Measurements from ENCODE around the gene SCAP.
"Not testable (repeated sequence)": the region's sequence is repeated elsewhere in the genome, so short reads cannot be mapped to it uniquely, and the experiment has no call there.

Gene SCAP

GRCh38 chr3:47468315-47468714 lies 7.4 kb downstream of the SCAP start:
- H3K9me3 Mint-ChIP-seq, ATAC-seq, H3K4me3 Mint-ChIP-seq, DNase-seq, H3K27me3 Mint-ChIP-seq, H3K27ac Mint-ChIP-seq: not testable (repeated sequence)
- Mint-ChIP-seq H3K4me1 (peaks cover 28% of the 10 kb centered on the region), H3K36me3 (ENCODE audit: low read depth) (peaks cover 29% of the 10 kb centered on the region)

GRCh38 chr3:47464588-47464987 lies 11.2 kb downstream of the SCAP start:
- Mint-ChIP-seq H3K9me3 (peaks cover 4% of the 10 kb centered on the region), H3K36me3 (ENCODE audit: low read depth) (peaks cover 43% of the 10 kb centered on the region), H3K4me3 (no peak overlapping the region), H3K27ac (peak overlapping the region; percentile 60), H3K4me1 (peaks cover 30% of the 10 kb centered on the region), H3K27me3 (no peaks in the 10 kb centered on the region)
- DNase-seq (no peak), ATAC-seq (no peak)

DNA sequence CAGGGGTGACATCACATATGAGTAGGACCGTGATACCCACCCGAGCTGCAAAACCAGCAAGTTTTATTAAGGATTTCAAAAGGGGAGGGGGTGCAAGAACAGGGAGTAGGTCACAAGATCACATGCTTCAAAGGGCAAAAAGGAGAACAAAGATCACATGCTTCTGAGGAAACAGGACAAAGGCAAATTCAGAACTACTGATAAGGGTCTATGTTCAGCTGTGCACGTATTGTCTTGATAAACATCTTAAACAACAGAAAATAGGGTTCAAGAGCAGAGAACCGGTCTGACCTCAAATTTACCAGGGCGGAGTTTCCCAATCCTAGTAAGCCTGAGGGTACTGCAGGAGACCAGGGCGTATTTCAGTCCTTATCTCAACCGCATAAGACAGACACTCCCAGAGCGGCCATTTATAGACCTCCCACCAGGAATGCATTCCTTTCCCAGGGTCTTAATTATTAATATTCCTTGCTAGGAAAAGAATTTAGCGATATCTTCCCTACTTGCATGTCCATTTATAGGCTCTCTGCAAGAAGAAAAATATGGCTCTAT lies 16.1 kb downstream of the SCAP start:
- H3K4me3 Mint-ChIP-seq, H3K27ac Mint-ChIP-seq, DNase-seq, H3K9me3 Mint-ChIP-seq, ATAC-seq, H3K27me3 Mint-ChIP-seq: not testable (repeated sequence)
- peaks cover 21% of the 10 kb centered on the region for H3K36me3 Mint-ChIP-seq (ENCODE audit: low read depth)
- H3K4me1 Mint-ChIP-seq = peaks cover 33% of the 10 kb centered on the region

- peaks cover 16% of the 10 kb centered on the region for H3K36me3 Mint-ChIP-seq (ENCODE audit: low read depth)
- no peak overlapping the region for H3K27ac Mint-ChIP-seq
- no peak for DNase-seq
- ATAC-seq = no peak
- peaks cover 23% of the 10 kb centered on the region for H3K4me1 Mint-ChIP-seq
- H3K4me3 Mint-ChIP-seq = no peak overlapping the region
- peaks cover 6% of the 10 kb centered on the region for H3K9me3 Mint-ChIP-seq
- no peaks in the 10 kb centered on the region for H3K27me3 Mint-ChIP-seq
These were observed 18.8 kb downstream of the SCAP start for GRCh38 chr3:47456984-47457383.

DNA sequence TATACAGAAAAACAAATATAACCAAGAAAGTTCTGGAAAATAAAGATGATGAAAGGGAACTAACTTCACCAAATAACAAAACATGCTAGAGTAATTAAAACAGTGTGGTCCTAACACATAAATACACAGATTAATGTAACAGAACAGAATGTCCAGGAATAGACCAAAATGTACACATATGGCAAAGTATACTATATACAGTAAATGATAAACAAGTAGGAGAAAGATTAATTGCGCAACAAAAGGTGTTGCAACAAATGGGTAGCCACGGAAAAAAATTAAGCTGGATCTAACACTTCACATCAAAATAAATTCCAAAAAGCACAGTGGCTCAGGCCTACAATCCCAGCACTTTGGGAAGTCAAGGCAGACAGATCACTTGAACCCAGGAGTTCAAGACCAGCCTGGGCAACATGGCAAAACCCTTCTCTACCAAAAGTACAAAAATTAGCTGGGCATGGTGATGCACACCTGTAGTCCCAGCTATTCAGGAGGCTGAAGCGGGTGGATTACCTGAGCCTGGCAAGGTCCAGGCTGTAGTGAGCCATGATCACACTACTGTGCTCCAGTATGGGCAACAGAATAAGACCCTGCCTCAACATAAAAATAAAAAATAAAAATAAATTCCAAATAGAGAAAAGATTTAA lies 19.8 kb downstream of the SCAP start:
- no peak overlapping the region for H3K4me3 Mint-ChIP-seq
- no peak for ATAC-seq
- H3K27me3 Mint-ChIP-seq = no peaks in the 10 kb centered on the region
- no peak for DNase-seq
- H3K4me1 Mint-ChIP-seq = peaks cover 25% of the 10 kb centered on the region
- H3K9me3 Mint-ChIP-seq = peaks cover 6% of the 10 kb centered on the region
- peaks cover 14% of the 10 kb centered on the region for H3K36me3 Mint-ChIP-seq (ENCODE audit: low read depth)
- no peak overlapping the region for H3K27ac Mint-ChIP-seq

GRCh38 chr3:47452453-47453215 lies 23.1 kb downstream of the SCAP start:
- DNase-seq = no peak

DNA sequence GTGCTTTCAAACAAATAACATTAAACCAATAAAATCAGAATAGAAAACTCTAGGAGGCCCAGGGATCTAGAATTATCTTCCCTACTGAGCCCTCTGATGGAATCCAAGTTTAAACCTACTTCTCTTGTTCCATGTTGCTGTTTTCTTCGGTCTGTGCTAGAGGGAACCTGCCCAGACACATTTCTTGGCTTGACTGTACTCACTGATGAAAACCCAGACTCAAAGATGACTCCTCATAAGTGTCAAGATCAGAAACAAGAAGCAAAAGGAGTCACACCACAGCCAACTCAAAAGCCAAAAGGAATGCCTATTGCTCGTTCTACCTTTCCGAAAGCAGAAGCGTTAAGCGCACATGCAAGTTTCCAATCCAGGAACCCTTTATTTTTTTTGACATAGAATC lies 31.6 kb downstream of the SCAP start:
- peaks cover 24% of the 10 kb centered on the region for H3K36me3 Mint-ChIP-seq (ENCODE audit: low read depth)
- no peaks in the 10 kb centered on the region for H3K27me3 Mint-ChIP-seq
- ATAC-seq = no peak

More at GRCh38 chr3:47452453-47453215, 23.1 kb downstream of the SCAP start:
- Mint-ChIP-seq H3K27me3 (no peaks in the 10 kb centered on the region), H3K4me3 (no peak overlapping the region), H3K9me3 (no peaks in the 10 kb centered on the region), H3K27ac (no peak overlapping the region), H3K4me1 (peaks cover 25% of the 10 kb centered on the region), H3K36me3 (ENCODE audit: low read depth) (peaks cover 6% of the 10 kb centered on the region)
- ATAC-seq = no peak

DNA sequence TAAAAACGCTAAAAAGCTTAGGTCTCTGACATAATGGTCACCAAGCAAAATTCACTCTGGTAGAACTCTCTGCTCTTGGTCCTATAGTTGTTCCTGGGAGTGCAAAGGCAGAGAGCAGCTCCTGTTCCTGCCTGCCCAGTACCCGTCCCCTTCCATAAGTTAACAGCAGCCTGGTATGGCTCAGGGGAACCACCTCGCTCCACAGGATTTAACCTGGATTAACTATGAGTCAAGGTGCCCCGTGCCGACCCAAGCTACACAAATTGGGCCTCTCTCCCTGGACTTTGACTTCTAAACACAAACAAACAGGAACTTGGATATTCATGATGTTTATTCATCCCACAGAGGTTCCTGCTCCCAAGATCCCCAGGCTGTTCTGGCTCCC lies 32.1 kb downstream of the SCAP start:
- Mint-ChIP-seq H3K9me3 (no peaks in the 10 kb centered on the region), H3K27me3 (no peaks in the 10 kb centered on the region), H3K27ac (no peak overlapping the region), H3K36me3 (ENCODE audit: low read depth) (peaks cover 27% of the 10 kb centered on the region), H3K4me3 (no peak overlapping the region), H3K4me1 (peaks cover 6% of the 10 kb centered on the region)
- DNase-seq (no peak), ATAC-seq (no peak)

More for the DNA sequence above, 31.6 kb downstream of the SCAP start:
- no peak overlapping the region for H3K4me3 Mint-ChIP-seq
- H3K9me3 Mint-ChIP-seq = no peaks in the 10 kb centered on the region
- H3K27ac Mint-ChIP-seq = no peak overlapping the region
- H3K4me1 Mint-ChIP-seq = peaks cover 6% of the 10 kb centered on the region
- DNase-seq = no peak

DNA sequence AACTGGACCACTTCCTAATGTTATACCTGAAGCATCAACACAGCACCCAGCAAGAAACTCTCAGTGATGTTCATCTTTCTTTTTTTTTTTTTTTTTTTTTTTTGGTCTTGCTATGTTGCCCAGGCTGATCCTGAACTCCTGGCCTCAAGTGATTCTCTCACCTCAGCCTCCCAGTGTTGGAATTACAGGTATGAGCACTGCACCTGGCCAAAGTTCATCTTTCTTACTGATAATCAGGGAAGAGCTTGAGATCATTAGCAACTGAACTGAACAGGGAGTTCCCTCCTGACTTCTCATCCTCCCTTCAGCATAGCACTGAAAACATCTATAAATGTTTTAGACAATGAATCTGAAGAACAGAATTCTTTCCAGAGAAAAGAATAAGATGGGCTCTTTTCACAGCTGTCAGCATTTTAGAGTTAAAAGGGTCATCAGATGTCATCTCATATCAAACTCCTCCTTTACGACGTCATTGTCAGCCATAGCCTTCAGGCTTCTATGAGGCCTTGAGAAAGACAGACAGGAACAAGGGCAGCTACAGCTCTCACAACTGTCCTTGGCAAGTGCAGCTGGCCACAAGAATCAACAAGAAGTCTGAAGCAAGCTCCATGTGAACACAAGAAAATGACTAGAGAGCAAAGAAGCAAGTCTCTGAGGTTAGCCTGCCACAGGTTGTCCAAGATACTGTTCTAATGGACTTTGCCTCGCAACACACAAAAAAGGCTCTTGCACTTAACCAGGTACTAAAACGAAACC lies 33.8 kb downstream of the SCAP start:
- Mint-ChIP-seq H3K4me1 (peaks cover 4% of the 10 kb centered on the region), H3K9me3 (no peaks in the 10 kb centered on the region), H3K27ac (no peak overlapping the region), H3K36me3 (ENCODE audit: low read depth) (peaks cover 24% of the 10 kb centered on the region), H3K4me3 (no peak overlapping the region), H3K27me3 (no peaks in the 10 kb centered on the region)
- DNase-seq = no peak
- no peak for ATAC-seq

DNA sequence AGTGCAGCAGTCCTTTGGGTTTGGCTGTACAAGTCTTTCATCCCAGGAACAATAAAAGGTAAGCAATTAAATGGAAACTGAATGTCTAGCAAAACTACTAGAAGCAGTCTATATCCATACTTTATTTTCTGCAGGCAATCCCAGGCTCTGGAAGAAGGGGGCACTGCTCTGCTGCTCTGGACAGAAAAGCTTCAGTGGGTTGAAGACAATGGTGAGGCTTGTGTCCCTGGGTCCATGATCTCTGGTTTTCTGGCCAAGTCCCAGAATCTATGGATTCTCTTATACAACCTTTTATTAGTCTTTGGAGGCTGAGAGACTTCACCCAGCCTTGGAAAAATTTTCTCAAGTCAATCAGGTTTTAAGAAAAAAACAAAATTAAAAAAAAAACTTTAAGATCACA lies 35.6 kb downstream of the SCAP start:
- Mint-ChIP-seq H3K27ac (no peak overlapping the region), H3K4me3 (no peak overlapping the region)

DNA sequence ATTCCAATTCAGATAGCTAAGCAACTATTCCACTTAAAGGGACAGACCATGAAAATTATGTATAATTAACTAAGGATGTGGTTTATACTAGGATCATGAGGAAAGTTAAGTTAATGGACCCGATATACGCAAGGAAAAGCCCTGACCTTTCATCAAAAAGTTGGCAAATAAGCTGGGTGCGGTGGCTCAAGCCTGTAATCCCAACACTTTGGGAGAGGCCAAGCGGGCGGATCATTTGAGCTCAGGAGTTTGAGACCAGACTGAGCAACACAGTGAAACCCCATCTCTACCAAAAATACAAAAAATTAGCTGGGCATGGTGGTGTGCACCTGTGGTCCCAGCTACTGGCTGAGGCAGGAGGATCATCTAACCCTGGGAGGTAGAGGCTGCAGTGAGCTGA lies 39.6 kb downstream of the SCAP start:
- peaks cover 2% of the 10 kb centered on the region for H3K4me1 Mint-ChIP-seq
- H3K36me3 Mint-ChIP-seq (ENCODE audit: low read depth) = peaks cover 34% of the 10 kb centered on the region
- no peaks in the 10 kb centered on the region for H3K27me3 Mint-ChIP-seq
- H3K27ac Mint-ChIP-seq = no peak overlapping the region
- DNase-seq (no peak), ATAC-seq (no peak)
- H3K9me3 Mint-ChIP-seq = no peaks in the 10 kb centered on the region
- H3K4me3 Mint-ChIP-seq = no peak overlapping the region

More for the DNA sequence above, 35.6 kb downstream of the SCAP start:
- ATAC-seq (no peak), DNase-seq (no peak)
- Mint-ChIP-seq H3K27me3 (no peaks in the 10 kb centered on the region), H3K4me1 (peaks cover 4% of the 10 kb centered on the region), H3K9me3 (no peaks in the 10 kb centered on the region), H3K36me3 (ENCODE audit: low read depth) (peaks cover 28% of the 10 kb centered on the region)

- no peak overlapping the region for H3K27ac Mint-ChIP-seq
These were observed 40.9 kb downstream of the SCAP start for GRCh38 chr3:47434849-47435248.

DNA sequence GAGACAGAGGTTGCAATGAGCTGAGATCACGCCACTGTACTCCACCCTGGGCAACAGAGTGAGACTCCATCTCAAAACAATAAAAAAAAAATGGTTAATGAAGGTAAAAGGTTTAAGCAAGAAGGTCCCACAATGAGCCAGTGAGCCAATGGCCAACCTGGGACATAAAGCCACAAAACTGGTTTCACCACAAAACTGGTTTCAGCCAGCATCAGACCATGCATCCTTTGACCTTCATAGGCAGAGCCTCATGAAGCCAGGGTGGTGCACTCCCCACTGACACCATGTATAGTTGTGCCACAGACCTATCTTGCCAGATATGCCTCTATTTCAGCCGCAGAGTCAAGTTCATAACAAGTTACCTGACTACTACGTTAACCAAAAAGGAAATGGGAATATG lies 41.9 kb downstream of the SCAP start:
- H3K4me1 Mint-ChIP-seq = peaks cover 2% of the 10 kb centered on the region
- DNase-seq (no peak), ATAC-seq (no peak)
- H3K9me3 Mint-ChIP-seq = no peaks in the 10 kb centered on the region
- no peak overlapping the region for H3K27ac Mint-ChIP-seq
- H3K4me3 Mint-ChIP-seq = no peak overlapping the region
- peaks cover 29% of the 10 kb centered on the region for H3K36me3 Mint-ChIP-seq (ENCODE audit: low read depth)
- no peaks in the 10 kb centered on the region for H3K27me3 Mint-ChIP-seq

More at GRCh38 chr3:47434849-47435248, 40.9 kb downstream of the SCAP start:
- Mint-ChIP-seq H3K4me1 (peaks cover 2% of the 10 kb centered on the region), H3K9me3 (no peaks in the 10 kb centered on the region), H3K27me3 (no peaks in the 10 kb centered on the region), H3K36me3 (ENCODE audit: low read depth) (peaks cover 37% of the 10 kb centered on the region), H3K4me3 (no peak overlapping the region)
- no peak for DNase-seq
- ATAC-seq = no peak

GRCh38 chr3:47432673-47433072 lies 43.1 kb downstream of the SCAP start:
- peaks cover 2% of the 10 kb centered on the region for H3K4me1 Mint-ChIP-seq
- no peak overlapping the region for H3K27ac Mint-ChIP-seq
- no peaks in the 10 kb centered on the region for H3K9me3 Mint-ChIP-seq
- DNase-seq (no peak), ATAC-seq (no peak)
- peaks cover 25% of the 10 kb centered on the region for H3K36me3 Mint-ChIP-seq (ENCODE audit: low read depth)
- H3K27me3 Mint-ChIP-seq = no peaks in the 10 kb centered on the region
- H3K4me3 Mint-ChIP-seq = no peak overlapping the region

Measured in activated naive CD8-positive, alpha-beta T cell treated with anti-CD3 and anti-CD28 coated beads, Interleukin-2, amount 50 U/mL, for 24 hours (primary cell).